ENCODE data around the gene TEPSIN.

Gene TEPSIN

DNA sequence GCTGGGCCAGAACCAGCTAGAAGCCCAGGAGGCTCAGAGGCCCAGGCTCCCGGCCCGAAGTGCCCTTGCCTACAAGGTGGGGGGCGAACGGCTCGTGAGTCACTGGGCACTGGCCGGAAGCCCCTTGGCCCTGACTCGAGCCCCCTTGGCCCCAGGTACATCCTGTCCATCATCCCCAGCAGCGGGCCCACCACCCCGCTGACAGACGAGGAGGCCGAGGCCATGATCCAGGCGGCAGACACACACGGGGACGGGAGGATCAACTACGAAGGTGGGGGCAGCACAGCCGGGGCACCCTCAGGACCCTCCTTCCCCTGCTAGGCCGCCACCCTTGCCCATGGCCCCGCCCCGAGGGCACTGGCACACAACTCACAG, 57.1 kb downstream of the TEPSIN start:
- no peak overlapping the region for H3K27ac ChIP-seq
- TF ChIP-seq ZFX (IDR thresholded peaks at IDR 0.05; ENCODE audit: borderline replicate concordance) (no peak), CTCF (IDR thresholded peaks at IDR 0.05) (no peak)

DNA sequence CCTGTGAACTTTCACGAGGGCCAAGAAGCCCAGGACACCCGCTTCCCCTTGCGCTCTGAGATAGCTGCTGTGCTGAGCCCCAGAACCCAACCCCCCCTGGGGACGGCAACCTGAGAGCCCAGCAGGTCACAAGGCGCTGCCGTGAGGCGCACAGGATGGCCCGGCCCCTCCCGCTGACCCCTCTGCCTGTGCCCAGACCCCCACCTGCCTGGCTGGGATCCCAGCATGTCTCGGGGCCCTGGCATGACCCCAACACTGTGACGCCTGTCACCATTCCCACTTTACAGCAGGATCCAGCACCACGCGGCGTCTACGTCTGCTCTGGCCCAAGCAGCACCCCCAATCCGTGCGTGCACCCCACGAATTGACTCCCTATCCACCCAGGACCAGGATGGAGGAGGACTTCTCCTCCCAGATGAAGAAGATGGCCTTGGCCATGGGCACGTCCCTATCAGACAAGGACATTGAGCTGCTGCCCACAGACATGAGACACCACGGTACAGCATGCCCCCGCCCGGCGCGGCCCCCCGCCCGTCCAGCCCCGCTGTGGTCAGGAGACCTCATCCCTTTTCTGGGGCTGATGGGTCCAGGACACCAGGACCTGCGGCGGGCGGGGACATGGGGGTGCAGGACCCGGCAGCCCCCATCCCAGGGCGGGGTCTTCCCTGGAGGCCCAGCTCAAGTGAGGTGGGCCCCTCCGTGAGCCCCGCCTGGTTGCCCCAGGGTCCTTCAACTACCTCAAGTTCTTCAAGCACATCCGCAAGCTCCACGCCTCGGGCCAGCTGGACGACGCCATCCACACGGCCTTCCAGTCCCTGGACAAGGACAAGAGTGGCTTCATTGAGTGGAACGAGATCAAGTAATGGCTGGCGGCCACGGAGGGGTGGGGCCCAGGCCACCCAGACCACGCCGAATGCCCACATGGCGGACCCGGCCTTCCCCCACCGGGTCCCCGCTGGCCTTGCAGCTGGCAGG, 57.7 kb downstream of the TEPSIN start:
- H3K27ac ChIP-seq, result no peak overlapping the region
- no peak for TF ChIP-seq CTCF (IDR thresholded peaks at IDR 0.05)

GRCh38 chr17:81179861-81180260, 59.0 kb downstream of the TEPSIN start:
- TF ChIP-seq ZFX (IDR thresholded peaks at IDR 0.05; ENCODE audit: borderline replicate concordance), result no peak
- no peak for TF ChIP-seq CTCF (IDR thresholded peaks at IDR 0.05)
- H3K27ac ChIP-seq, result no peak overlapping the region

DNA sequence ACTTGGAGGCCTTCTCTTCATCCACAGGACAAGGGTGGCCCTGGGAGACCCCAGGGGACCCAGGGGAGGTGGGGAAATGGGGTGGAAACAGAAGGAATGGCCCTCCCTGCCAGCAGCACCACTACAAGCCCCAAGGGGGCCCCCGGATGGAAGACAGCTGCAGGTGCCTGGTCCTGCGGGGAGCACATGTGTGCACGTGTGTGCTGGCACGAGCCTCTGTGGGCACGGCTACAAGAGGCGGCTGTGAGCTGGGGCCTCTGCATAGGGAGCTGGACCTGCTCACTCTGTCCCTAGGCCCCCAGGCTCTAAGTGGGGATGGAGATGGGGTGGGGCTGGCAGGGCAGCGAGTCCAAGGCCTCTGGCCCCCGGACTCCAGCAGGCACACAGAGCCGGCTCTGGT, 59.6 kb downstream of the TEPSIN start:
- TF ChIP-seq CTCF (IDR thresholded peaks at IDR 0.05) (no peak), ZFX (IDR thresholded peaks at IDR 0.05; ENCODE audit: borderline replicate concordance) (no peak)
- no peak overlapping the region for H3K27ac ChIP-seq
